ENCODE data around the gene CYGB. TPM values are rescaled to one million over a fixed set of nuclear protein-coding genes. Genes with fewer than 3 reads are reported as not detected.

The CYGB gene
- total and polyA plus RNA-seq, 2 of the 13 experiments (the other 11 are each of a cell fraction or from before 2014, with no cell fraction given) = 18.9 to 27.1 TPM

DNA sequence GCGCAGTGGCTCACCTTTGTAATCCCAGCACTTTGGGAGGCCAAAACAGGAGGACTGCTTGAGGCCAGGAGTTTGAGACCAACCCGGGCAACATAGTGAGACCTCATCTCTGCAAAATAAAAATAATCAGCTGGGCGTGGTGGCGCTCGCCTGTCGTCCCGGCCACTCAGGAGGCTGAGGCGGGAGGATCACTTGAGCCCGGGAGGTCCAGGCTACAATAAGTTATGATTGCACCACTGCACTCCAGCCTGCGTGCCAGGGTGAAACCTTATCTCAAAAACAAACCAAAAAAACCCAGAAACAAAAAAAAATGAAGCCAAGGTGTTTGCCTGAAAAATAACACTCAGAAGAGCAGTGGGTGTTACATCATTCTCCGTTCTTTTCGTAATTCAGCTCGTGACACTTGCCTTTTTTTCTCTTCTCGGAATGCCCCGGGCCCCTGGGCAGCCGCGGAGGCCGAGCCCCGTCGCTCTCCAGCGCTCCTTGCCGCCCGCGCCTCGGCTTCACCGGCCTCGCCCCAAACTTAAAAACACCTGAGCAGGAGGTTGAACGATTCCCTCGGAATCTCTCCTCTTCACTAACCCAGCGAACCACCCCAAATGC, 19.4 kb upstream of the CYGB start (continued):
- TF ChIP-seq ZNF20 (CRISPR knock-in tag; IDR thresholded peaks at IDR 0.05) = no peak
- no peak for TF ChIP-seq NR2F1 (CRISPR knock-in tag; IDR thresholded peaks at IDR 0.05)
- no peak for TF ChIP-seq ZSCAN31 (CRISPR knock-in tag; IDR thresholded peaks at IDR 0.05; ENCODE audit: low read depth)
- TF ChIP-seq, protein P1, sequence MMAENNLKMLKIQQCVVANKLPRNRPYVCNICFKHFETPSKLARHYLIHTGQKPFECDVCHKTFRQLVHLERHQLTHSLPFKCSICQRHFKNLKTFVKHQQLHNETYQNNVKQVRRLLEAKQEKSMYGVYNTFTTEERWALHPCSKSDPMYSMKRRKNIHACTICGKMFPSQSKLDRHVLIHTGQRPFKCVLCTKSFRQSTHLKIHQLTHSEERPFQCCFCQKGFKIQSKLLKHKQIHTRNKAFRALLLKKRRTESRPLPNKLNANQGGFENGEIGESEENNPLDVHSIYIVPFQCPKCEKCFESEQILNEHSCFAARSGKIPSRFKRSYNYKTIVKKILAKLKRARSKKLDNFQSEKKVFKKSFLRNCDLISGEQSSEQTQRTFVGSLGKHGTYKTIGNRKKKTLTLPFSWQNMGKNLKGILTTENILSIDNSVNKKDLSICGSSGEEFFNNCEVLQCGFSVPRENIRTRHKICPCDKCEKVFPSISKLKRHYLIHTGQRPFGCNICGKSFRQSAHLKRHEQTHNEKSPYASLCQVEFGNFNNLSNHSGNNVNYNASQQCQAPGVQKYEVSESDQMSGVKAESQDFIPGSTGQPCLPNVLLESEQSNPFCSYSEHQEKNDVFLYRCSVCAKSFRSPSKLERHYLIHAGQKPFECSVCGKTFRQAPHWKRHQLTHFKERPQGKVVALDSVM (CRISPR knock-in tag; IDR thresholded peaks at IDR 0.05) = peak; percentile 100
- TF ChIP-seq ZNF3 (CRISPR knock-in tag; IDR thresholded peaks at IDR 0.05) = peak; percentile 84
- TF ChIP-seq ZNF766 (CRISPR knock-in tag; IDR thresholded peaks at IDR 0.05; ENCODE audit: borderline replicate concordance) = no peak
- no peak for TF ChIP-seq ZNF558 (CRISPR knock-in tag; IDR thresholded peaks at IDR 0.05; ENCODE audit: borderline replicate concordance)
- TF ChIP-seq GZF1 (CRISPR knock-in tag; IDR thresholded peaks at IDR 0.05) = no peak
- 0 out of 2 replicates have a peak, but pooled peaks have one; percentile 24 for TF ChIP-seq ZSCAN20 (CRISPR knock-in tag; IDR thresholded peaks at IDR 0.05; ENCODE audit: borderline replicate concordance)
- peak; percentile 24; the same call in 1 of the 2 replicates for TF ChIP-seq GATAD2A (CRISPR knock-in tag; IDR thresholded peaks at IDR 0.05)
- no peak for TF ChIP-seq ZNF331 (CRISPR knock-in tag; IDR thresholded peaks at IDR 0.05)
- TF ChIP-seq, protein P2, sequence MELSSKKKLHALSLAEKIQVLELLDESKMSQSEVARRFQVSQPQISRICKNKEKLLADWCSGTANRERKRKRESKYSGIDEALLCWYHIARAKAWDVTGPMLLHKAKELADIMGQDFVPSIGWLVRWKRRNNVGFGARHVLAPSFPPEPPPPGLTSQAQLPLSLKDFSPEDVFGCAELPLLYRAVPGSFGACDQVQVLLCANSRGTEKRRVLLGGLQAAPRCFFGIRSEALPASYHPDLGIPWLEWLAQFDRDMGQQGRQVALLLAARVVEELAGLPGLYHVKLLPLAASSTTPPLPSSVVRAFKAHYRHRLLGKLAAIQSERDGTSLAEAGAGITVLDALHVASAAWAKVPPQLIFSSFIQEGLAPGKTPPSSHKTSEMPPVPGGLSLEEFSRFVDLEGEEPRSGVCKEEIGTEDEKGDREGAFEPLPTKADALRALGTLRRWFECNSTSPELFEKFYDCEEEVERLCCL (CRISPR knock-in tag; IDR thresholded peaks at IDR 0.05; ENCODE audit: borderline replicate concordance) = no peak
- TF ChIP-seq BRD4 (CRISPR knock-in tag; IDR thresholded peaks at IDR 0.05) = no peak; the same call in 1 of the 2 replicates
- TF ChIP-seq YY1 (IDR thresholded peaks at IDR 0.05; ENCODE audit: insufficient read depth, insufficient replicate concordance, low read depth, low read length) = no peak
- TF ChIP-seq FLYWCH1 (CRISPR knock-in tag; IDR thresholded peaks at IDR 0.05) = no peak
- no peak for TF ChIP-seq CREM (IDR thresholded peaks at IDR 0.05)
- no peak for TF ChIP-seq CREM (CRISPR knock-in tag; IDR thresholded peaks at IDR 0.05)
- no peak for TF ChIP-seq ZNF333 (CRISPR knock-in tag; IDR thresholded peaks at IDR 0.05; ENCODE audit: borderline replicate concordance)
- TF ChIP-seq, protein P3, sequence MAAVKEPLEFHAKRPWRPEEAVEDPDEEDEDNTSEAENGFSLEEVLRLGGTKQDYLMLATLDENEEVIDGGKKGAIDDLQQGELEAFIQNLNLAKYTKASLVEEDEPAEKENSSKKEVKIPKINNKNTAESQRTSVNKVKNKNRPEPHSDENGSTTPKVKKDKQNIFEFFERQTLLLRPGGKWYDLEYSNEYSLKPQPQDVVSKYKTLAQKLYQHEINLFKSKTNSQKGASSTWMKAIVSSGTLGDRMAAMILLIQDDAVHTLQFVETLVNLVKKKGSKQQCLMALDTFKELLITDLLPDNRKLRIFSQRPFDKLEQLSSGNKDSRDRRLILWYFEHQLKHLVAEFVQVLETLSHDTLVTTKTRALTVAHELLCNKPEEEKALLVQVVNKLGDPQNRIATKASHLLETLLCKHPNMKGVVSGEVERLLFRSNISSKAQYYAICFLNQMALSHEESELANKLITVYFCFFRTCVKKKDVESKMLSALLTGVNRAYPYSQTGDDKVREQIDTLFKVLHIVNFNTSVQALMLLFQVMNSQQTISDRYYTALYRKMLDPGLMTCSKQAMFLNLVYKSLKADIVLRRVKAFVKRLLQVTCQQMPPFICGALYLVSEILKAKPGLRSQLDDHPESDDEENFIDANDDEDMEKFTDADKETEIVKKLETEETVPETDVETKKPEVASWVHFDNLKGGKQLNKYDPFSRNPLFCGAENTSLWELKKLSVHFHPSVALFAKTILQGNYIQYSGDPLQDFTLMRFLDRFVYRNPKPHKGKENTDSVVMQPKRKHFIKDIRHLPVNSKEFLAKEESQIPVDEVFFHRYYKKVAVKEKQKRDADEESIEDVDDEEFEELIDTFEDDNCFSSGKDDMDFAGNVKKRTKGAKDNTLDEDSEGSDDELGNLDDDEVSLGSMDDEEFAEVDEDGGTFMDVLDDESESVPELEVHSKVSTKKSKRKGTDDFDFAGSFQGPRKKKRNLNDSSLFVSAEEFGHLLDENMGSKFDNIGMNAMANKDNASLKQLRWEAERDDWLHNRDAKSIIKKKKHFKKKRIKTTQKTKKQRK (IDR thresholded peaks at IDR 0.05; ENCODE audit: low read length) = no peak
- no peak for TF ChIP-seq NCOR1 (IDR thresholded peaks at IDR 0.05; ENCODE audit: borderline replicate concordance, low read length)
- TF ChIP-seq ZNF326 (CRISPR knock-in tag; IDR thresholded peaks at IDR 0.05; ENCODE audit: borderline replicate concordance) = no peak
- TF ChIP-seq, protein P4, sequence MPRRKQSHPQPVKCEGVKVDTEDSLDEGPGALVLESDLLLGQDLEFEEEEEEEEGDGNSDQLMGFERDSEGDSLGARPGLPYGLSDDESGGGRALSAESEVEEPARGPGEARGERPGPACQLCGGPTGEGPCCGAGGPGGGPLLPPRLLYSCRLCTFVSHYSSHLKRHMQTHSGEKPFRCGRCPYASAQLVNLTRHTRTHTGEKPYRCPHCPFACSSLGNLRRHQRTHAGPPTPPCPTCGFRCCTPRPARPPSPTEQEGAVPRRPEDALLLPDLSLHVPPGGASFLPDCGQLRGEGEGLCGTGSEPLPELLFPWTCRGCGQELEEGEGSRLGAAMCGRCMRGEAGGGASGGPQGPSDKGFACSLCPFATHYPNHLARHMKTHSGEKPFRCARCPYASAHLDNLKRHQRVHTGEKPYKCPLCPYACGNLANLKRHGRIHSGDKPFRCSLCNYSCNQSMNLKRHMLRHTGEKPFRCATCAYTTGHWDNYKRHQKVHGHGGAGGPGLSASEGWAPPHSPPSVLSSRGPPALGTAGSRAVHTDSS (CRISPR knock-in tag; conservative IDR thresholded peaks at IDR 0.05) = 0 out of 2 replicates have a peak, but pooled peaks have one; percentile 74
